ENCODE results near the gene TAS1R1.

- TF ChIP-seq CTCF (IDR thresholded peaks at IDR 0.05), result no peak
- no peak for TF ChIP-seq POLR2A (IDR thresholded peaks at IDR 0.05)
Observed at GRCh38 chr1:6585081-6585722, 30.1 kb downstream of the TAS1R1 start.

All from right lobe of liver (tissue), 4 donors.